ENCODE results near the gene FRMPD4. TPM values are rescaled to one million over a fixed set of nuclear protein-coding genes. Genes with fewer than 3 reads are reported as not detected.

The FRMPD4 gene
- total RNA-seq, 4 donors from 2014 or later, result 0.17 to 0.83 (median 0.46) TPM

GRCh38 chrX:12443534-12444098 lies 305.3 kb downstream of the FRMPD4 start:
- intact Hi-C loops (cut with DNase I), result no loop called here
- WGBS, result 77% methylated on average over 7 of the region's 7 CpGs
- TF ChIP-seq CTCF (IDR thresholded peaks at IDR 0.05), result no peak
- TF ChIP-seq POLR2A (IDR thresholded peaks at IDR 0.05; ENCODE audit: low read depth), result no peak
- TF ChIP-seq EP300 (IDR thresholded peaks at IDR 0.05), result no peak
- TF ChIP-seq POLR2AphosphoS5 (IDR thresholded peaks at IDR 0.05), result no peak

GRCh38 chrX:12446342-12447075 lies 308.2 kb downstream of the FRMPD4 start:
- no peak overlapping the region for H3K4me3 ChIP-seq
- H3K4me1 ChIP-seq, result no peaks in the 10 kb centered on the region
- WGBS, result 87% methylated on average over 7 of the region's 7 CpGs
- DNase-seq (ENCODE audit: extremely low spot score), result no peak
- H3K27me3 ChIP-seq, result no peaks in the 10 kb centered on the region
- intact Hi-C loops (cut with DNase I), result no loop called here
- no peaks in the 10 kb centered on the region for H3K36me3 ChIP-seq
- TF ChIP-seq POLR2AphosphoS5 (IDR thresholded peaks at IDR 0.05), result no peak
- TF ChIP-seq CTCF (IDR thresholded peaks at IDR 0.05), result no peak
- no peak for TF ChIP-seq POLR2A (IDR thresholded peaks at IDR 0.05; ENCODE audit: low read depth)
- no peak for TF ChIP-seq EP300 (IDR thresholded peaks at IDR 0.05)
- no peak overlapping the region for H3K27ac ChIP-seq (replicated peaks in 1 of 4)
- no peaks in the 10 kb centered on the region for H3K9me3 ChIP-seq

More at GRCh38 chrX:12443534-12444098, 305.3 kb downstream of the FRMPD4 start:
- H3K4me3 ChIP-seq, result no peak overlapping the region
- no peaks in the 10 kb centered on the region for H3K9me3 ChIP-seq
- H3K4me1 ChIP-seq, result no peaks in the 10 kb centered on the region
- no peak overlapping the region for H3K27ac ChIP-seq (replicated peaks in 1 of 4)
- no peak for DNase-seq (ENCODE audit: extremely low spot score)
- H3K27me3 ChIP-seq, result no peaks in the 10 kb centered on the region
- H3K36me3 ChIP-seq, result no peaks in the 10 kb centered on the region

- H3K4me3 ChIP-seq, result no peak overlapping the region
- no peak overlapping the region for H3K27ac ChIP-seq (replicated peaks in 1 of 4)
- TF ChIP-seq CTCF (IDR thresholded peaks at IDR 0.05) (no peak), POLR2AphosphoS5 (IDR thresholded peaks at IDR 0.05) (no peak), POLR2A (IDR thresholded peaks at IDR 0.05; ENCODE audit: low read depth) (no peak), EP300 (IDR thresholded peaks at IDR 0.05) (no peak)
- DNase-seq (ENCODE audit: extremely low spot score), result no peak
- intact Hi-C loops (cut with DNase I), result no loop called here
- no peaks in the 10 kb centered on the region for H3K4me1 ChIP-seq
- WGBS, result 60% methylated on average over 5 of the region's 5 CpGs
- no peaks in the 10 kb centered on the region for H3K9me3 ChIP-seq
- H3K27me3 ChIP-seq, result no peaks in the 10 kb centered on the region
- no peaks in the 10 kb centered on the region for H3K36me3 ChIP-seq
Observed at GRCh38 chrX:12447448-12448064, 309.3 kb downstream of the FRMPD4 start.

- Histone ChIP-seq H3K4me1 (no peaks in the 10 kb centered on the region), H3K4me3 (no peak overlapping the region), H3K9me3 (no peaks in the 10 kb centered on the region), H3K27me3 (no peaks in the 10 kb centered on the region), H3K36me3 (no peaks in the 10 kb centered on the region), H3K27ac (replicated peaks in 1 of 4) (no peak overlapping the region)
- WGBS, result 58% methylated on average over 2 of the region's 2 CpGs
- DNase-seq (ENCODE audit: extremely low spot score), result no peak
- no peak for TF ChIP-seq POLR2A (IDR thresholded peaks at IDR 0.05; ENCODE audit: low read depth)
- TF ChIP-seq POLR2AphosphoS5 (IDR thresholded peaks at IDR 0.05), result no peak
- TF ChIP-seq EP300 (IDR thresholded peaks at IDR 0.05), result no peak
- no peak for TF ChIP-seq CTCF (IDR thresholded peaks at IDR 0.05)
- intact Hi-C loops (cut with DNase I), result no loop called here
Observed at GRCh38 chrX:12452268-12452667, 314.0 kb downstream of the FRMPD4 start.
